Activated CD4-positive, CD25-positive, alpha-beta regulatory T cell treated with anti-CD3 and anti-CD28 coated beads, Interleukin-2, amount 50 U/mL, for 16 hours (primary cell): ENCODE measurements around the gene HNRNPA3.
"Not testable (repeated sequence)": the region's sequence is repeated elsewhere in the genome, so short reads cannot be mapped to it uniquely, and the experiment has no call there.

Experiments
- DNase-seq: peaks from one replicate; pipeline ENCODE4 v3.0.0-alpha.2; 2020; ENCODE audit warnings: low read depth, low spot score

HNRNPA3 gene

GRCh38 chr2:177188482-177189469, 23.8 kb upstream of the HNRNPA3 start:
- no peak for DNase-seq

- DNase-seq = no peak
Observed at GRCh38 chr2:177190941-177191340, 21.7 kb upstream of the HNRNPA3 start.

GRCh38 chr2:177192788-177193187, 19.8 kb upstream of the HNRNPA3 start:
- DNase-seq = no peak

- DNase-seq = no peak
Observed at GRCh38 chr2:177193240-177193639, 19.4 kb upstream of the HNRNPA3 start.

- DNase-seq = no peak
Observed at GRCh38 chr2:177195194-177195593, 17.4 kb upstream of the HNRNPA3 start.

- DNase-seq = not testable (repeated sequence)
Observed at GRCh38 chr2:177200419-177200818, 12.2 kb upstream of the HNRNPA3 start.

GRCh38 chr2:177201919-177202346, 10.7 kb upstream of the HNRNPA3 start:
- no peak for DNase-seq

- DNase-seq = no peak
Observed at GRCh38 chr2:177204417-177204816, 8.2 kb upstream of the HNRNPA3 start.

GRCh38 chr2:177207101-177207500, 5.5 kb upstream of the HNRNPA3 start:
- no peak for DNase-seq

- DNase-seq = no peak
Observed at GRCh38 chr2:177211169-177211568, 1.4 kb upstream of the HNRNPA3 start.

GRCh38 chr2:177211576-177212105, 953 bp upstream of the HNRNPA3 start:
- DNase-seq = no peak

- DNase-seq = peak; percentile 80
Observed at GRCh38 chr2:177212891-177213856, 580 bp downstream of the HNRNPA3 start.

GRCh38 chr2:177217247-177217843, 4.8 kb downstream of the HNRNPA3 start:
- no peak for DNase-seq

- not testable (repeated sequence) for DNase-seq
Observed at GRCh38 chr2:177219787-177220186, 7.2 kb downstream of the HNRNPA3 start.

GRCh38 chr2:177221534-177221933, 8.9 kb downstream of the HNRNPA3 start:
- DNase-seq = no peak

- DNase-seq = no peak
Observed at GRCh38 chr2:177221970-177222369, 9.4 kb downstream of the HNRNPA3 start.

- DNase-seq = not testable (repeated sequence)
Observed at GRCh38 chr2:177223436-177223835, 10.8 kb downstream of the HNRNPA3 start.

- no peak for DNase-seq
Observed at GRCh38 chr2:177225965-177226360, 13.4 kb downstream of the HNRNPA3 start.

GRCh38 chr2:177229442-177230242, 17.0 kb downstream of the HNRNPA3 start:
- no peak for DNase-seq

- no peak for DNase-seq
Observed at GRCh38 chr2:177231270-177231669, 18.7 kb downstream of the HNRNPA3 start.
